Erythroblast (primary cell): Measurements from ENCODE around the gene PPAT.

Experiments
- GATA1 ChIP-seq: IDR thresholded peaks from 2 replicates; pipeline ENCODE4 v1.6.1; 2011; ENCODE audit warnings: low read depth, mild to moderate bottlenecking, control low read depth, low read length, moderate library complexity
- POLR2A ChIP-seq: IDR thresholded peaks from 2 replicates; pipeline ENCODE4 v1.6.1; 2011; ENCODE audit warnings: mild to moderate bottlenecking, low read length

DNA sequence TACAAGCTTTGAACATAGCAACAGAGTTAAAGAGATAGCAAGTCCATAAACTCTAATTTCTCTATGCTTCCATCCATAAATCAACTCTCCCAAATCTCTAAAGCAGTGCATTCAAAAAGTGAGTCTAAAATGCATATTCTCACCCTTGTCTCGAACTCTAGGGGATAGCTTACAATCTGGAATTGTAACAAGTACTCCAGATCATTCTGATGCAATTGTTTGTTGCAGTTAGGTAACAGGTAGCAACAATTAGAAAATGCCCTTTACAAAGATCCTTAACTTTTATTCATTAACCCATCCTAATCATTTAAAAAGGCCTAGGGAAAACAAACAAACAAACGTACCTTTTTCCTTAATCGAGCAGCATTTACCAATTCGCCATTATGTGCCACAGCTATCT, 29.3 kb downstream of the PPAT start:
- TF ChIP-seq POLR2A: no peak
- TF ChIP-seq GATA1: no peak
